A549 (cell line): ENCODE data around the gene AP2A2.

Experiments
- BHLHE40 ChIP-seq: IDR thresholded peaks from 2 replicates; pipeline ENCODE4 v1.6.1; 2012; ENCODE audit warnings: low read depth, low read length, inconsistent platforms
- CHD4 ChIP-seq: fragments of 200-600 bp; sonication (generic); IDR thresholded peaks from 2 replicates; pipeline ENCODE4 v1.6.1; 2016; ENCODE audit warnings: antibody characterized with exemption, mild to moderate bottlenecking, borderline replicate concordance
- EHMT2 ChIP-seq: fragments of 200-600 bp; sonication (generic); IDR thresholded peaks from 2 replicates; pipeline ENCODE4 v1.6.1; 2016; ENCODE audit warnings: antibody characterized with exemption, low read depth, mild to moderate bottlenecking, moderate library complexity
- EP300 ChIP-seq, 2 experiments: fragments of >200 bp; sonication (Bioruptor Twin); formaldehyde crosslinking; IDR thresholded peaks; 2 replicates in 1 of 2; 3 replicates in 1 of 2; pipeline ENCODE4 v1.6.1; 2016 to 2017
- KDM1A ChIP-seq: fragments of 200-600 bp; sonication (generic); IDR thresholded peaks from 2 replicates; pipeline ENCODE4 v1.6.1; 2016; ENCODE audit warnings: low read depth, mild to moderate bottlenecking
- POLR2A ChIP-seq: IDR thresholded peaks from 2 replicates; pipeline ENCODE4 v1.6.1; 2012; ENCODE audit warnings: mild to moderate bottlenecking, low read length
- RAD21 ChIP-seq, 2 experiments: fragments of >200 bp in 1 of 2; sonication (Bioruptor Twin) in 1 of 2; formaldehyde crosslinking in 1 of 2; IDR thresholded peaks in 1 of 2; conservative IDR thresholded peaks in 1 of 2; 2 replicates in 1 of 2; 3 replicates in 1 of 2; pipeline ENCODE4 v1.6.1; 2012 to 2018; ENCODE audit warnings: inconsistent platforms in 1 of 2
- SMC3 ChIP-seq: fragments of >200 bp; sonication (Bioruptor Twin); formaldehyde crosslinking; IDR thresholded peaks from 3 replicates; pipeline ENCODE4 v1.6.1; 2018; ENCODE audit warnings: inconsistent platforms
- ZC3H11A ChIP-seq: fragments of 450-650 bp; IDR thresholded peaks from 2 replicates; pipeline ENCODE4 v1.6.1; 2014; ENCODE audit warnings: antibody characterized with exemption, mild to moderate bottlenecking
- TF ChIP-seq, protein P1 (sequence below): fragments of >200 bp; sonication (Bioruptor Twin); formaldehyde crosslinking; IDR thresholded peaks from 3 replicates; pipeline ENCODE4 v1.5.1; 2016
- TF ChIP-seq, protein P2 (sequence below): IDR thresholded peaks from 2 replicates; pipeline ENCODE4 v1.6.1; 2012
- TF ChIP-seq, protein P3 (sequence below): fragments of 200-600 bp; sonication (generic); IDR thresholded peaks from 2 replicates; pipeline ENCODE4 v1.6.1; 2016; ENCODE audit warnings: antibody characterized with exemption, mild to moderate bottlenecking, moderate library complexity
- TF ChIP-seq, protein P4 (sequence below): fragments of 450-650 bp; IDR thresholded peaks from 2 replicates; pipeline ENCODE4 v1.6.1; 2014; ENCODE audit warnings: antibody characterized with exemption
- TF ChIP-seq, protein P5 (sequence below): fragments of 250-450 bp; sonication (Bioruptor Pico); IDR thresholded peaks from 2 replicates; pipeline ENCODE4 v1.5.0; 2020; ENCODE audit warnings: low read depth, mild to moderate bottlenecking, moderate library complexity

DNA sequence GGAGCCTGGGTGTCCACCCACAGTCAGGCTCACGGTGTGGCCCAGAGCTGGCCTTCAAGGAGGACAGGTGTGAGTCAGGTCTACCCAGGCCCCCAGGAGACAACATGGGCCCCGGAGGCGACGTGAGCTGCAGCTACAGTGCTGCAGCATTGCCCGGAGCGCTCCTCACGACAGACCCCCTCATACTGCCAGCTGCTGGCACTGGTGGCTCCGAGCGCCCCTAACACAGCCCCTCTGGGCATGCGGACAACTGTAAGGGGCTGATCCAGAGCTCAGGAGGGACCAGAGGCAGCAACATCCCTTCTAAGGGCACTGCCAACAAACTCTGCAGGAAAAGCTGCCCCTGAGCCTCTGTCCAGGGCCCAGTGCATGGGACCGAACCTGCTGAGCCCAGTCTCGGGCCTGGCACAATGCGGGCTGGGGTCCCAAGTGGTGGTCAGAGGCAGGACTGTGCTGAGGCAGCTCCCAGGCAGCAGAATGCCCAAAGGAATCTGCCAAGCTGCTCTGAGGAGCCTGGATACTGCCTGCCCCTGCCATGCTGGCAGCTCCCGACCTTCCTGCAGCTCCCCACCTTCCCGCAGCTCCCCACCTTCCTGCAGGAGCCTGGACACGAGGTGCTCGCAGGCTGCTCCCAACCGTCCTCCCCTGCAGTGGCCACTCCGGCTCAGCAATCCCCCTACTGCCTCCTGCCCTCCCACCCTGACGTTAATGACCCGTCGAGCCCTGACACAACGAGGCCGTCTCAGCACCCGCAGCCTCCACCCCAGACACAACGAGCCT is 30.1 kb upstream of the AP2A2 start:
- no peak for TF ChIP-seq EHMT2
- TF ChIP-seq, protein P1, sequence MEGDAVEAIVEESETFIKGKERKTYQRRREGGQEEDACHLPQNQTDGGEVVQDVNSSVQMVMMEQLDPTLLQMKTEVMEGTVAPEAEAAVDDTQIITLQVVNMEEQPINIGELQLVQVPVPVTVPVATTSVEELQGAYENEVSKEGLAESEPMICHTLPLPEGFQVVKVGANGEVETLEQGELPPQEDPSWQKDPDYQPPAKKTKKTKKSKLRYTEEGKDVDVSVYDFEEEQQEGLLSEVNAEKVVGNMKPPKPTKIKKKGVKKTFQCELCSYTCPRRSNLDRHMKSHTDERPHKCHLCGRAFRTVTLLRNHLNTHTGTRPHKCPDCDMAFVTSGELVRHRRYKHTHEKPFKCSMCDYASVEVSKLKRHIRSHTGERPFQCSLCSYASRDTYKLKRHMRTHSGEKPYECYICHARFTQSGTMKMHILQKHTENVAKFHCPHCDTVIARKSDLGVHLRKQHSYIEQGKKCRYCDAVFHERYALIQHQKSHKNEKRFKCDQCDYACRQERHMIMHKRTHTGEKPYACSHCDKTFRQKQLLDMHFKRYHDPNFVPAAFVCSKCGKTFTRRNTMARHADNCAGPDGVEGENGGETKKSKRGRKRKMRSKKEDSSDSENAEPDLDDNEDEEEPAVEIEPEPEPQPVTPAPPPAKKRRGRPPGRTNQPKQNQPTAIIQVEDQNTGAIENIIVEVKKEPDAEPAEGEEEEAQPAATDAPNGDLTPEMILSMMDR = no peak
- TF ChIP-seq, protein P2, sequence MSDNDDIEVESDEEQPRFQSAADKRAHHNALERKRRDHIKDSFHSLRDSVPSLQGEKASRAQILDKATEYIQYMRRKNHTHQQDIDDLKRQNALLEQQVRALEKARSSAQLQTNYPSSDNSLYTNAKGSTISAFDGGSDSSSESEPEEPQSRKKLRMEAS = no peak
- TF ChIP-seq, protein P3, sequence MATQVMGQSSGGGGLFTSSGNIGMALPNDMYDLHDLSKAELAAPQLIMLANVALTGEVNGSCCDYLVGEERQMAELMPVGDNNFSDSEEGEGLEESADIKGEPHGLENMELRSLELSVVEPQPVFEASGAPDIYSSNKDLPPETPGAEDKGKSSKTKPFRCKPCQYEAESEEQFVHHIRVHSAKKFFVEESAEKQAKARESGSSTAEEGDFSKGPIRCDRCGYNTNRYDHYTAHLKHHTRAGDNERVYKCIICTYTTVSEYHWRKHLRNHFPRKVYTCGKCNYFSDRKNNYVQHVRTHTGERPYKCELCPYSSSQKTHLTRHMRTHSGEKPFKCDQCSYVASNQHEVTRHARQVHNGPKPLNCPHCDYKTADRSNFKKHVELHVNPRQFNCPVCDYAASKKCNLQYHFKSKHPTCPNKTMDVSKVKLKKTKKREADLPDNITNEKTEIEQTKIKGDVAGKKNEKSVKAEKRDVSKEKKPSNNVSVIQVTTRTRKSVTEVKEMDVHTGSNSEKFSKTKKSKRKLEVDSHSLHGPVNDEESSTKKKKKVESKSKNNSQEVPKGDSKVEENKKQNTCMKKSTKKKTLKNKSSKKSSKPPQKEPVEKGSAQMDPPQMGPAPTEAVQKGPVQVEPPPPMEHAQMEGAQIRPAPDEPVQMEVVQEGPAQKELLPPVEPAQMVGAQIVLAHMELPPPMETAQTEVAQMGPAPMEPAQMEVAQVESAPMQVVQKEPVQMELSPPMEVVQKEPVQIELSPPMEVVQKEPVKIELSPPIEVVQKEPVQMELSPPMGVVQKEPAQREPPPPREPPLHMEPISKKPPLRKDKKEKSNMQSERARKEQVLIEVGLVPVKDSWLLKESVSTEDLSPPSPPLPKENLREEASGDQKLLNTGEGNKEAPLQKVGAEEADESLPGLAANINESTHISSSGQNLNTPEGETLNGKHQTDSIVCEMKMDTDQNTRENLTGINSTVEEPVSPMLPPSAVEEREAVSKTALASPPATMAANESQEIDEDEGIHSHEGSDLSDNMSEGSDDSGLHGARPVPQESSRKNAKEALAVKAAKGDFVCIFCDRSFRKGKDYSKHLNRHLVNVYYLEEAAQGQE = no peak
- no peak for TF ChIP-seq CHD4
- no peak for TF ChIP-seq RAD21 (conservative IDR thresholded peaks at IDR 0.05 in 1 of 2, IDR thresholded peaks at IDR 0.05 in 1 of 2)
- no peak for TF ChIP-seq KDM1A
- TF ChIP-seq BHLHE40 = no peak
- TF ChIP-seq POLR2A = no peak
- TF ChIP-seq ZC3H11A = no peak
- no peak for TF ChIP-seq EP300 (IDR thresholded peaks at IDR 0.05)
- TF ChIP-seq SMC3 = no peak
- TF ChIP-seq, protein P4, sequence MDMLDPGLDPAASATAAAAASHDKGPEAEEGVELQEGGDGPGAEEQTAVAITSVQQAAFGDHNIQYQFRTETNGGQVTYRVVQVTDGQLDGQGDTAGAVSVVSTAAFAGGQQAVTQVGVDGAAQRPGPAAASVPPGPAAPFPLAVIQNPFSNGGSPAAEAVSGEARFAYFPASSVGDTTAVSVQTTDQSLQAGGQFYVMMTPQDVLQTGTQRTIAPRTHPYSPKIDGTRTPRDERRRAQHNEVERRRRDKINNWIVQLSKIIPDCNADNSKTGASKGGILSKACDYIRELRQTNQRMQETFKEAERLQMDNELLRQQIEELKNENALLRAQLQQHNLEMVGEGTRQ = no peak
- TF ChIP-seq, protein P5, sequence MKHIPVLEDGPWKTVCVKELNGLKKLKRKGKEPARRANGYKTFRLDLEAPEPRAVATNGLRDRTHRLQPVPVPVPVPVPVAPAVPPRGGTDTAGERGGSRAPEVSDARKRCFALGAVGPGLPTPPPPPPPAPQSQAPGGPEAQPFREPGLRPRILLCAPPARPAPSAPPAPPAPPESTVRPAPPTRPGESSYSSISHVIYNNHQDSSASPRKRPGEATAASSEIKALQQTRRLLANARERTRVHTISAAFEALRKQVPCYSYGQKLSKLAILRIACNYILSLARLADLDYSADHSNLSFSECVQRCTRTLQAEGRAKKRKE (CRISPR knock-in tag) = no peak
